Ecto neural progenitor cell (in vitro differentiated cells): Measurements from ENCODE around the gene TSPAN18.

Experiments
- DNase-seq: peaks from one replicate; pipeline ENCODE4 v3.0.0-alpha.2; 2018; ENCODE audit warnings: low spot score

Gene TSPAN18, protein sequence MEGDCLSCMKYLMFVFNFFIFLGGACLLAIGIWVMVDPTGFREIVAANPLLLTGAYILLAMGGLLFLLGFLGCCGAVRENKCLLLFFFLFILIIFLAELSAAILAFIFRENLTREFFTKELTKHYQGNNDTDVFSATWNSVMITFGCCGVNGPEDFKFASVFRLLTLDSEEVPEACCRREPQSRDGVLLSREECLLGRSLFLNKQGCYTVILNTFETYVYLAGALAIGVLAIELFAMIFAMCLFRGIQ

DNA sequence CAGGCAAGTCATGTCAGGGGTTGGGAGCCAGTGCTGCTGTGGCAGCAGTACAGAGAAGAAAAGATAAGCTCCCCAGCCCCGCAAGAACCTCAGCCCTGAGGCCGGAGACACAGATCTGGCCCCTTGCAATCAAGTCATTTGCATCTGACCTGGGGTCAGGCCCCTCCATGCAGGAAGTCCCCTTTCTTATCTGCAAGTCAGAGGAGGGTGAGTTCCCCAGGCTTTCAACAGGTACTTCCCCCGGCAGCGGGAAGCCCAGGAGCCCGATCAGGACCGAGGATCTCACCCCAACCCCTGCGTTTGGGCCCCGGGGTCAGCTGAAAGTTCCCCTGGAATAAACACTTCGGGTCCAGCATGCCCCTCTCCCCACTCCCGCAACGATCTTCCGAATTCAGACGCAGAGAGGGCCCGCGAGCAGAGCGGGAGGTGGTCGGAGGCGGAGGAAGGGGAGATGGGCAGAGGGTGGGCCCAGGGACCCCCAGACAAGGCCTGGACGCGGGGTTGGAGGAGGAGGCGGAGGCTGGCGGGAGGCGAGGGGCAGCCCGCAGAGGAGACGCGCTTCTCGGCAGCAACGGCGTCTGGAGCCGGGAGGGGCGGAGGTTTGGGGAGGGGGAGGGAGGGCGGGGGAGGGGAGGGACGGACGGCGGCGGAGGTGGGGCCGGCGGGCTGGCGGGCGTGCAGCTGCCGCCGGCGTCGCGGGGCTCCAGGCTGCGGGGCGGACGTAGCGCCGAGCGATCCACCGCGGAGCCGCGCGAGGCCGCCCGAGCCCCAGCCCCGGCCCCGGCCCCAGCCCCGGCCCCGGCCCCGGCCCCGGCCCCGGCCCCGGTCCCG lies at the start of gene TSPAN18:
Gene TSPAN18, plus strand, starts transcription at position 680 of the 831 bp plus-strand sequence. CDS start 179,455 bp downstream, outside the sequence.
- peak; percentile 87 for DNase-seq

DNA sequence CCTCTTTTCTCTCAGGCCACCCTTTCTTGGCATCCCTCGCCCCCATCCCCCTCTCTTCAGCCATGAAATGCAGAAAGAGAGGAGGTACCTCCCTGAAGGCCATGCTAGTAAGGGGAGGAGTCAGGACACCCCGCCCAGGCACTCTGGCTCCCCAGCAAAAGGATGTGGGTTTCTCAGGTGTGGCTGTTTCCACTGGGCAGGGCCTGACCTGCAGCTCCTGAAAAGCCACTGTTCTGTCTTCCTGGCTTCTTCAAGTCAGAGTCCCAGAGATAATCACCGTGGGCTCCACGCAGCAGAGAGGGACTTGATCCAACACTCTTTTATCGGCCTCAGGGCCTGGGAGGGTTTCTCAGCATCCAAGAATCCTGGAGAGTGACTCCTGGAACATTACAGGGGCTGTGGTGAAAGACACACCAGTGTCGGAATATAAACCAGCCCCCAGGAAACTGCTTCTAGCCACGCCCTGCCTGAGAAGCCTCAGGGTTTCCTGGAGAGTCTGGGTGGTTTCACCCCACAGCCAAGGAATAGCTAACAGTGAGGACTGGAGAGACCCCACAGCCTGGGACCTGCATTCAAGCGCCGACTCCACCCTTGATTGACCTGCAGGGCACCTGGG lies 45.7 kb upstream of the TSPAN18 start:
- DNase-seq: no peak

DNA sequence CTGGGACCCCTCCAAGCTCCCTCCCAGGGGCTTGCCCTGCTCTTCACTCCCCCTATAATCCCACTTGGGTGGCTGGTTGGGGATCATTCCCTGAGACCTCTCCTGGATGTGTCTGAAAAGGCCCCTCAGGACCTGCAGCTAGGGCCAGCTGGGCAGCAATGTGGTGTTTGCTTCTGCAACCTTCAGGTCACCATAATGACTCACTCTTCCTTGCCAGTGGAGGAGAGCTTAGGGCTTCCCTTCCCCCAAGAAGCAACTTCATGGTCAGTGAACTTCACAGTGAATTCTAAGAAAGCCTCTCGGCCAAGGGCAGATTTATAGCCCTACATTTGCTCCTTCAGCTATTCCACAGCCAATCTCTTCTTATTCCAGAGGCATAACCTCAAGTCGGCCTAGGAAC lies 45.1 kb upstream of the TSPAN18 start:
- DNase-seq: no peak

DNA sequence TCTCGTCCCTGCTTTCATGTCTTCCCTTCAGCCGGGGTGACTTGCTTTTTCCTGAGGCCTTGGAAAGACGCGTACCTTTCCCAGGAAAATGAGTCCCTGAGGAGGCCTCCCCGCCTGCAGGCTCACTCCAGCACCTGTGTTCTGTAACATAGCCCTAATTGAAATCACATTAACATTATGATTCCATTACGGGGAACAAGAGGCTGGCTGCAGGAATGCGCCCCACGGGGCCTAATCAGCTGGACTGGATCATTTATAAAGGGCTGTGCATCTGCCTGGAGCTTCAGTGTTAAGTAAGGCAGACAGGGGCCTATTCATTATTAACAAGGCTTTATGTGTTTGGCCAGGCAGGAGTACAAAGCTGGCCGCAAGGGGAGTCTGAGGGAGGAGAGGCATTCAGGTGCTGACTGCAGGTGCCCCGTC lies 41.9 kb upstream of the TSPAN18 start:
- DNase-seq: no peak

DNA sequence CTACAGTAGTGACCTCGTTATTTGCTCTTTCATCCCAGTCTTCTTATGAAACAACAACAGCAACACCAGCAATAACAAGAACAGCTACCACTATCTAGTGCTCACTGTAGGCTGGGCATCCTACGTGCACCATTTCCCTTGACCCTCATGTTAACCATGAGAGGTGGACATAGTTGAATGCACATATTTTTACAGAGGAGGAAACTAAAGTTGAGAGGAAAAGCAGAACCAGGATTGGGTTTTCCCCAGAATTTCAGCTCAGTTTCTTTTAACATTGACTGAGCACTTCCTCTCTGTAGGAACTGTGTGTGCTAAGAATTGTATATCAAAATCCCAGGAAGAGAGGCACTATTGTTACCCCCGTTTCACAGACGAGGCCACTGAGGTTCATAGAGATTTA lies 39.4 kb upstream of the TSPAN18 start:
- DNase-seq: no peak

DNA sequence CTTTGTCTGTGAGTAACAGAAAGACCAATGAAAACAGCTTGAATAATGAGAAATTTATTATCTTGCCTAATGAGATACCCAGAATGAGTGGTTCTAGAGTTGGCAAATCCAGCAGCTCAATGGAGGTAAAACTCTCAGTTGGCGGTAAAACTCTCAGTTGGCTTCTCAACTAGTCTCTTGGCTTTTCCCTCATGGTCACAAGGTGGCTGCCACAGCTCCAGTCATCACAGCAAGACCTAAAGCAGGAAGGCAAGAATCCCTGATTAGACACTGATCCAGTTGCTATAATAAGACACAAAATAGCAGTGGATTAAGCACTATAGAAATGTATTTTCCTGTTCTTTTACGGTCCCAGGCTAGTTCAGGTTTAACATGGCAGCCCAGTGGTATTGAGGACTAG lies 37.5 kb upstream of the TSPAN18 start:
- no peak for DNase-seq

DNA sequence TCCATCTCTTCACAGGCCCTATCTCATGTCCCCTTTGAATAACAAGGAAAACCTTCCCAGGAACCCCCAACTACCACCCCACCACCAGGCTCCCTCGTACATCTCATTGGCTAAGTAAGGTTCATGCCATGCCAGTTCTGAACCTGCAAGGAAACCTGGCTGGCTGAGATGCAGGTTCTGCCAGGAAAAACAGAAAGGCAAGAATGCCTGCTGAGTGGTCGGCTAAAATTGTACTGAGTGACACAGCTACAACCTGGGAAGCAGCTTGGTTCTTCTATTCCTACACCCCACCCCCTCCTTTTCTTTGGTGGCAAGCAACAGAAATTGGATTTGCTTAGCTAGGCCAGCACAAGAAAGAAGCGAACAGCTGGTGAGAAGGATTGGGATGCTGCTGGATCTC lies 36.1 kb upstream of the TSPAN18 start:
- DNase-seq: no peak

DNA sequence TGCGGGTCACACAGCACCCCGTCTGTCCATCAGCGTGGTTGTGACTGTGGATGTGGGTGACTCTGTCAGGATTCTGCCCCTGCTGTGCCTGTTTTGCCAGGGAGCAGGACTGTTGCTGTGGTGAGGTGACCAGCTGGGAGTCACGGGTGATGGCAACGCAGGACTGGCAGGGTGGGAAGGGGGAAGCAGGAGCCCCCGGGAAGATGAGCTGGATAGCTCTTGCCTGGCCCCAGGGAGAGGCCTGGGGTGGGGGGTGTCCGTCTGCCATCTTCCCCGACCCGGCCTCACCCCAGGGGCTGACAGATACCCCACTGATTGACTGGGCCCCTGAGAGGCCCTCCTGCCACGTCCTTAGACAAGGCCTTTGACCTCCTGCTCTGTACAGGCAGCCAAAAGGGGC lies 34.3 kb upstream of the TSPAN18 start:
- no peak for DNase-seq

DNA sequence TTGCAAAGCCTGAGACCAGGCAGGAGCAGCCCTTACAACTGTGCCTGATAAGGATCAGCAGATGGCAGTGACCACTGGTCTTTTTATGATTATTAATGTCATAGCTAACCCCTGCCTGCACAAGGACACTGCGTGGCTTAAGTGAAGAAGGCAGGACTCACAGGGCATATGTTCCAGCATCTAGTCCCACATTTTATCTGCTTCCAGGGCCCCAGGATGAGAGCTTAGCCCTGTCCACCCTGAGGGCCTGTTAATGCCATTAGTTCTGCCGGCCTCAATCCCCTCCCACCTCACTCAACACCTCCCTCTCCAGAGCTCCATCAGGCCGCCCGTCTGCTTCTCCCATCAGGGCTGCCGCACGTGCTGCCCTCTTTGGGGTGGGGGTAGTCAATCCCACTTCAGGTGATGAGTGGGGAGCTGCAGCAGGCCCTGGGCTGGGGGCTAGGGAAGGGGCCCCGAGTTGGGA lies 33.1 kb upstream of the TSPAN18 start:
- DNase-seq: peak; percentile 80

DNA sequence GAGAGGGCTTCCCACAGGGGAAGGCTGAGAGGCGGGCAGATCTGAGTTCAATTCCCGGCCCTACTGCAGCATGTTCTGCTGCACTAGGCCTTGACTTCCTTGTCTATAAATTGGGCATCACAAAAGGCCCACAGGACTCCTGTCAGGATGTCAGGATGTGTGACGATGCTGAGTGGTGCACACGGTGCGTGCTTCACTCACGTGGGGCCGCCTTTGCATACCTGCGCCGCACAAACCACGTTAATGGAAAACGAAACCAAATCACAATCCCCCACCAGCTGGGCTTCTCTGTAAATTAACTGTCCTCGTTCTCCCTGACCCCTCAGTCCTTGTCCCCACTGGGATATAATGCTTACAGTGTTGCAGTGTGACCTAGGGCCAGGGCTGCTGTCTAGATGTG lies 32.3 kb upstream of the TSPAN18 start:
- DNase-seq: no peak

DNA sequence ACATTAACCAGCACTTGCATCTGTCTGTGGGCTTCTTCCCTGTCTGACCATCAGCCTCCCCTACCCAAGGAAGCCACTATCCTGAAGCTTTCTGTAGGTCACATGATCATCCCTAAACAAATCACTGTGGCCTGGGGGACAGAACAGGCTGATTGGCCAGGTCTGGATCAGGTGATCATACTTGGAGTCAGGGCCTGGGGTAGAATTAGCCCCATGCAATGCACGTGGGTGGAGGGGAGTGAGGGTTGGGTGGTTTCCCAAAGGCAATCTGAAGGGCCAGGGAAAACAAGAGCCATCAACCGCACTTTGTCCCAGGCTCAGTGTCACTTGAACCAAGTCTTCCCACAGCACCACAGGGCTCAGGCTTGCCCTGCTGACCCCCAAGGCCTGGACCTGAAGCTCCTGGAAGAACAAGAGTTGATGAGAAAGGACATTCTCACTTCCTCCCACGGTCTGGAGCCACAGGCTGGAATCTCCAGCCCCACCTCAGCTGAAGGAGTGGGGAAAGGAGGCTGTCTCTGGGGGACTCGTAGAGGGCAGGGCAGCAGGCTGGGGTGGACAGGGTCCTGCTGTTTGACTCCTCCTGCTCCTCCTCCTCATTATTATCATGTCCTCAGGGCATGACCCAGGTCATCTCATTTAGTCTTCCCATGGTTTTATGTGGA lies 31.5 kb upstream of the TSPAN18 start:
- DNase-seq: peak; percentile 58

DNA sequence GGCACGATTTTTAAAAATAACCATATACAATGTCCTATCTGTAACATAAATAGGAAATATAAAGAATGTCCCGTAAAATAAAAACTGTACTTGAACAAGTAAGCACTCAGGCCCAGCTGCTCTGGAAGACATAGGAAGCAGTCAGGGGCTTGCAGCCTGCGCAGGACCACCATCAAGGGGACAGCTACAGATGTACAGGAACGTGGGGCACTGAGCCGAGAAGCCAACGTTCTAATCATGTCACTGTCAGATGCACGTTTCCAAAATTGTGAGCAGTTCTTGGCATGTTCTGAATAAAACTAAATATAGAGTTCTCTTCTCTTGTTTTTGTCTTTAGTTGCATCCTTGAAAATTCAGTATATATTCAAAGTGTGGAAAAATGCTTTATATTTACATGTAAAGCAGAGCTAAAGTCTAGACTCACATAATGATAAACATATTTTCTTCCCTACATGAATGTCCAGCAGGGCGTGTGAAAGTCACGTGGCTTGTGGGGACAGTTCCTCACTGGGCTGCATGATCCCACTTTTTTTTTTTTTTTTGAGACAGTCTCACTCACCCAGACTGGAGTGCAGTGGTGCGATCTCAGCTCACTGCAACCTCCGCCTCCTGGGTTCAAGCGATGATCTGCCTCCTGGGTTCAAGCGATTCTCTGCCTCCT lies 28.4 kb upstream of the TSPAN18 start:
- no peak for DNase-seq

DNA sequence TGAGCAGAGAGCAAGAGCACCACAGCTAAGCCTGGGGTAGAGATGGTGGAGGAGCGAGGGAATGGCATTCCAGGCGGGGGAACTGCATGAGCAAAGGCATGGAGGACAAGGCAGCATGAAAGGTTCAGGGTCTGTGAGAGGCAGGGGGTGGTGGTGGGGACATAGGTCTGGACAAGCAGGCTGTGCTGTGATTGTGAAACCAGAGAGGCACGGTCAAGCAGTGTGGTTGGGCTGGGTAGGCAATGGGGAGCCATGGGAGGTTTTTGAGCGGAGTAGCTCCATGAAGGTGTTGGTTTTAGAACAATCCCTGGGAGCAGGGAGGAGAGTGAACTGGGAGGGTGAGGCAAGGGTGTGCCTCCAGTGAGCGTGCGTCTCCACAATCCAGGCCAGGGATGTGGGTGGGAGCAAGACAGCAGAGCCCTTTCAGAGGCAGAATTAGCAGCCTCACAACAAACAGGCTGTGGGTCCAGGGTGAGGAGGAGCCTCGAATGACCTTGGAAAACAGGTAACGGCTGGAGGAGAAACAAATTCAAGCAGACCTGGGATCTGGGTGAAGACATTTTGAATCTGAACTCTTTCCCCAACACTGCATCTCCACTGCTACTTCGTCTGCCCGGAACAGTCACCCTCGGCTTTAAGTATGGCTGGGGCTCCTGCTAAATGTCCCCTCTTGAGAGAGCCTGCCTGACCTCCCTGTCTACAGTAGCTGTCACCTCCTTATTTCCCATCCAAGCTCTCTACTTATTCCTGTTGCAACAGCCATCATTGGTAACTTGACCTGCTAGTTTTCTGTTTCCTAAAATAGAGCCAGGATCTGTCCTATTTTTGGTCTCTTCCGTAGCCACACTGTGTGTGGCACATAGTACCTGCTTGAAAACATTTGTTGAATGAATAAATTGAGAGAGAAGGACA lies 27.0 kb upstream of the TSPAN18 start:
- DNase-seq: no peak

DNA sequence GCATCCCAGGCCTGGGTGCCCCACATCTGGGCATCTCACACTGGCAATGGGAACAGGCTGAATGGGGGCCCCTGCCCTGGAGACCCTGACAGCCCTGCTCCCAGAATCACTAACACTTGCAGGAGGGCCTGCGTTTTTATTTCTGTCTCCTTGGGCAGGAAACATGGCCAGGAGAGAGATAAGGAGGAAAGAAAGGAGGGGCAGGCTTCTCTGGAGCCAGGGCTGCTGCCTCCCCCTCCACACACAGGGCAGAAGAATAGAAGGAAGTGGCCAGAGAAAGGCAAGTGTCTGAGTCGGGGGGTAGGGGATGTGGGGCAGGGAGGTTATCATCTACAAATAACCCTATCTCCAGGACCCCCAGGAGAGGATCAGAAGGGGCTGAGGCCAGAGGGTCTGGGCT lies 25.5 kb upstream of the TSPAN18 start:
- DNase-seq: no peak

DNA sequence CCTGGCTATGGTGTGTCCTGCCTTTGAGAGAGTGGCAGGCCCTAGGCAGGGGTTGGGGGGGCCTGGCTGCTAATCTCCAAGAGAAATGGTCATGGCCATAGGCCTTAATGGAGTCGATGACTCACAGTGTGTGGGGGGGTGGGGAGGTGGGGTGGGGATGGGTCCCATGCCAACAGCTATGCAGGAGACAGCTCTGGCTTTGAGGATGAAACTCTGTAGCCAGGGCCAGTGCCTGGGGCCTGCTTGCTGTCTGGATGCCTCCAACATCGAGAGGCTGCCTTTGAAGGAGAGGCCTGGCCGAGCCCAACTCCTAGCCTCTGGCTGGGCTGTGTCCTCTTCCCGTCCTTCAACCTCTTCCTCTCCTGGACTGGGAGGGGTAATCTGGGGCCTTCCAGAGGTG lies 23.9 kb upstream of the TSPAN18 start:
- DNase-seq: no peak

DNA sequence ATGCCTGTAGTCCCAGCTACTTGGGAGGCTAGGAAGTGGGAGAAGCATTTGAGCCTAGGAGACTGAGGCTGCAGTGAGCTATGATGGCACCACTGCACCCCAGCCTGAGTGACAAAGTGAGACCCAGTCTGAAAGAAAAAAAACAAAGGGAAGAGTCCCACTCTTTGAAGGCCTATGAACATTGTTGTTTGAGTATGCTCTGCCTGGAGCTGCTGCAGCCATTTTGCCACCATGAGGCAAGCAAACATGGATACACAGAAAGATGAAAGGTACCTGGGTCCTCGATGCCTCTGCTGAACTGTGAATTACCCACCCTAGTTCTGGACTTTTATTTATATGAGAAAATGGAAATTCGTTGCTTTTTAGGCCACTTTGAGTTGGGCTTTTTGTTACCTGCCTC lies 19.7 kb upstream of the TSPAN18 start:
- no peak for DNase-seq

DNA sequence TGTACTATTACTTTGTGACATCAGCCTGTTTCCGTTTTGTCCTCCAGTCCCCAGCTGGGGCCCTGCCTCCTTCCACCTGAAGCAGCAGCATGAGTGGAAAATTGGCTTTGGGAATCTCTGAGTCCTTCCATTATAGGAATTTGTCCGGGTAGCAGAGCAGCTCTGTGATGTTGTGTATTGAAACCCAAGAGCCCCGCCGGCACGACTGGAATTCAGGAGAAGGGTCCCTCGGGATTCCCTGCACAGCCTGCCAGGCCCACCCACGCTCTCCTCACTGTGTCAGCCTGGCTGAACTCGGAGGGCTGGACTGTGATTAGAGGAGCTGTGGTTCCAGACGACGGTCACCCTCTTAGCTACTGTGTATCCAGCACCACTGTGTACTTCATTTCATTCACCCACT lies 18.8 kb upstream of the TSPAN18 start:
- DNase-seq: no peak

DNA sequence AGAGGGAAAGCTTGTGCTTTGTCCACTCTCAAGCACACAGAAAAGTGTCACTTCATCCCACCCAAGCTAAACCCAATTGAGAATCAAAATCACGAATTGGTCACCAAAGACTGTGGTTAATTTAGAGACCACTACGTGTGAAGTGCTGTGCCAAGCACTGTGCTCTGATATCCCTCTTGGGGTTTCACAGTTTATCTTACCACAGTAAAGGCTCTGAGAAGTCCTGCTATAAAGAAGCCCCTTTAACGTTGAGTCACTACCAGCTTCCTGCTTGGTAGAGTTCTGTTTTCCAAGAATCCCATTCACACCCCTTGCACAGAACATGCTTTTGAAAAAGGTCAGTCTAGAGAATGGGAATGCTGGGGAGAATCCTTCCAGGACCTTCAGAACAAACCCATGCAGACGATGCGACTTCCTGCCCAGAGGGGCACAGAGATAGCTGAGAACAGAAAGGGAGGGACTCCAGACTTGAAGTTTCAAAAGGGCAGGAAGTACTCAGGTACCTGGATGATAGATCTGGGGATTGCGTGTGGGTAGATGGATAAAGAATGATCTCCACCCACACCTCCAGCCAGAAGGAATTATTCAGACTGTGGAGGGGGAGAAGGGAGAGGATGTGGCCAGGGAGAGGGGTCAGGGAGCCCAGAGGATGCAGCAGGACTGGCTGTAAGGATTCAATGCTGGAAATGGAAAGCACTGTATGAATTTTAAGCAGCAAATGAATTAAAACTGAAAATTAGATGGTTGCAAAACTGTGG lies 18.1 kb upstream of the TSPAN18 start:
- no peak for DNase-seq

DNA sequence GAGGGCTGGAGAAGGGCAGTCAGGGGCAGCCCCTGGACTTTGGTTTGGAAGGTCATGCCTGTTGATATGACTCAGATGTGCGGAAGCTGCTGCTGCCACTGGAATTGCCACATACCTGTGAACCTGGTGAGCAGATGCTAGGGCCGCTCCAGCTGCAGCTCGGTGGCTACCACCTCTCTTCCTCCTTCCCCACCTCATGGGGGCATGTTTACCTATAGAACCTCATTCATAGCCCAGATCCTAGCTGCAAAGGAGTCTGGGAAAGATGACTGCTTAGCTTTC lies 17.5 kb upstream of the TSPAN18 start:
- no peak for DNase-seq

DNA sequence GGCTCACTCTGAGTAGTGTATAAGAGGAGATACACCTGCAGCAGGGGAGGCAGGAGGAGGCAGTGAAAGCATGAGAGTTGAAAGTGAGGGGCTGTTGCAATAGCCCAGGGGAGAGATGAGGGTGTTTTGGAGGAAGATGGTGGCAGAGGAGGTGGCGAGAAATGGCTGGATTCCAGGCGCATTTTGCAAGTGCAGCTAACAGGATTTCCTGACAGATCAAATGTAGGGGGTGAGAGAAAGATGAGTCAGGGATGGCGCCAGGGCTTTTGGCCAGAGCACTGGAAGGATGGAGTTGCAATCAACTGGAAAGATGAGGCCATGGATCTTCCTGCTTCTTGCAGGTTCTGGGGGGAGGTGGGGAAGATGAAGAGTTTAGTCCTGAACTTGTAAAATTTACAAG lies 16.8 kb upstream of the TSPAN18 start:
- no peak for DNase-seq
